GM19043 (cell line): ENCODE results near the gene CFAP77.

Experiments used
- ATAC-seq: cut with Tn5 transposase; IDR thresholded peaks from one replicate; pipeline ENCODE4 v1.9.1; 2021; ENCODE audit warnings: low read depth; ENCODE audit not compliant: unreplicated experiment

CFAP77 gene

DNA sequence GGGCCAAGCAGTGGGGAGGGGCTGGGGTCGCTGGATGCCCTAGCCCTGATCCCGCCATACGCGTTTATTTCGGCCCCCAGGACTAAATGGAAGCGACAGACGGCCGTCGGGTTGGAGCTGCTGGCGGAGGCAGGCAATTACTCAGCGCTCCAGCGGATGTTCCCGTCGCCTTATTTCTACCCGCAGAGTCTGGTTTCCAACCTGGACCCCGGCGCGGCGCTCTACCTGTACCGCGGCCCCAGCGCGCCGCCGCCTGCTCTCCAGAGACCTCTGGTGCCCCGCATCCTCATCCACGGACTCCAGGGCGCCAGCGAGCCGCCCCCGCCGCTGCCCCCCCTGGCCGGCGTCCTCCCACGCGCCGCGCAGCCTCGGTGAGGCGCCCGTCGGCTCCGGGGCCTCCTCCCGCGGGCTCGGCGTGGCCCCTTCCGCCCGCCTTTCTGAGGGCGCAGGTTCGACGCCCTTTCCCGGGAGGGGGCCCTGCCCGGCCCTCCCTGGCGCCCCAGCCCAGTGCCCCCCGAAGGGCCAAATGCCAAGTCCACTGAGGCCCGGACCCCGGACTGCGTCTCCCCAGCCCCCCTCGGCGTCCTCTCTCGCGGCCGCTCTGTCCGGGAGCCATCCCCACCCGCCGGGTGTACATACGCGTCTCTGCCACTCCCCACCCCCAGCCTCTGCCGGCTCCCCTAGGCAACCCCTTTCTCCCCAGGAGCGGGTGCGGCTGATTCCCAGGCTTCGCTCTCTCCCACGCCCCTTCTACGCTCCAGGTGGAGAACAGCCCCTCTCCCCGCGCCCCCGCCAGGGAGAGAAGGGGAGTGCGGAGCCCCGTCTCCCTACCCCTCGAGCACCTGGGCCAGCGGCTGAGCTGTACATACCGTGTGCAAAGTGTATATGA is 179.4 kb downstream of the CFAP77 start:
- ATAC-seq: no peak

DNA sequence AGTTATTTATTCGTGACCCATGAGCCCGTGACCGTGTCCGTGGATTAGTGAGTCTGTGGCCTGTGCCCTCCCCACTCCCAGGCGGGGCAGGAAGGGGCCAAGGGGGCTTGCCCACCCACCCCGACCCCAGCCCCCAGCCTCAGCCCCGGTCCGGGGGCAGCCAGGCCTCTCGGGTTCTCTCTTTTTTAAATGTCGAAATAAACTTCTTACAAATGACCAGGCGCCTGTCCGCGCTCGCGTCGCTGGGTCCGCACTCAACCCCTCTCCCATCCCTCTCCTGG is 180.0 kb downstream of the CFAP77 start:
- ATAC-seq: no peak

DNA sequence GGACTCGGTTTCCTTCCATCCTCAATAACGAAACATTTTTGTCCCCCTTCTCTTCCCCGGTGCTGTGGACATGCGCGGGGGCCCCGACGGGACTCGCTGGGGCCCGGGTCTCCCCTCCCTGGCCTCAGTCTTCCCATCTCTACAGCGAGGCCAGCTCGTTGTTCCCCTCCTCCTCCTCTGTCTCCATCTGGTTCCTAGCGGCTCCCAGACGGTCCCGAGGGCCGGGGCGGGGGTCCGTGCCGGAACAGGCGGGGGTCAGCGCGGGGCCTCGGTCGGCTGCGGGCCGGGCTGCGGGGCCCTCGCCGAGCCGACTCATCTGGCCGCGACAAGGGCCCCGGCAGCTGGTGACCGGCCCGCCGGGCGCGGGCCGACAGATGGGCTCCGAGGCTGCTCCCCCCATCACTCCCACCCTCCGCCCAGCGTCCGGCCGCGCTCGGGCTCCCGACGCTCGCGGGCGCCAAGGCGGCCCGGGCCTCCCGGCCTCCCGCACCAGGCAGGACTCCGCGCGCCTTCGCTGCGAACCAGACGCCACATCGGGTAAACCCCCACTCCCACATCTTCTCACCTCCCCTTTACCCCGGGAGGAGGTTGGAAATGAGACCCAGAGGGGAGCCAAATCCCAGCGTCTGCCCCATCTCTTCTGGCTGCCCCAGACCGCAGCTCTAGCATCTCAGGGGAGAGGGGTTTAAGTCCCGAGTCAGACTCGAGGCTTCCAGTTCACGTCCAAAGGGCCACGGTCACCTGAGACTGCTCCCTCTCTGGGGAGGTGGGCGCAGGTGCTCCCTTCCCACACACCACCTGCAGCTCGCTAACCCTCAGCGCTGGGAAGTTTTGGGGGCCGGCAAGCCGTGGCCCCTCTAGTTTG is 180.5 kb downstream of the CFAP77 start:
- no peak for ATAC-seq

DNA sequence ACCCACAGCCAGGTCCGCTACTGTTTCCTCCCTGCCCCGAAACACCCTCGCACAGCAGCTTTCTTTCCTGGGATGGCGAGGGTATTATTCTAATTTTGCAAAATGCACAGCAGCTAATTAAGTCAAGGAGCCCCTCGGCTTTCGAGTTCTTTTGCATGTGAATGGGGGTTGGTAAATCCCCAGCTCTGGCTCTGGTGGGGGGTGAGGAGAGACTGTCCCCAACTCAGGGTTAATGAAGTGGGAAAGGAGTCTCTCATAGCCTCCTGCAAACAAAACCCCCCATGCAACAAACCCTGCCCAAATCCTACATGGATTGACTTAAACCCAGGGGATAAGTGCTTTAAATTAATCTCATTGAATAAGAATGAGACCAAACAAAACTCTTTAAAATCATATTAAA is 181.2 kb downstream of the CFAP77 start:
- no peak for ATAC-seq

DNA sequence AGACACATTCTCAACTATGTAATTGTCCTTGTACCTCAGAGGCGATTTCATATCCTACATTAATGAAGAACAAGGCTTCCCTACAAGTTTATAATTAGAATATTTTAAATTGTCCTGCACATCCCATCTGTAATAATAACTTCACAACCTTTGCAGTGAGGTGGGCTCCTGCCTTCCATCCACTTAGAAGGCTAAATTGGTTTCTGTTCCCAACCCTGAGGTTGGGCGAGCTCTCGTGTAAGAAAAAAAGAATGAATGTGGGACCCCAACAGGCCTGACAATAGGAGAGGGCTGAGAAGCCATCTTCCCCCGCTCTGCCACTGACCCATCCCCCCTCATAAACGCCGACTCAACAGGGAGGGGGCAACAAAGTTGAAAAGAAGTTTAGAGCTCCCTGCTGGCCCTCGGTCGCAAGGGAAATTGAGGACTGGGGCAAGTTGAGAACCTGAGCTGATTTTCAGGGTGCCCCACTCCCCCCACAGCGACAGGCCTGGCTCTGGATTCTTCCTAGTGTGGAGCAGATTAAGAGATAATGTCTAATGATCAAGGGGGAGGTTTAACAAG is 181.8 kb downstream of the CFAP77 start:
- ATAC-seq: no peak

DNA sequence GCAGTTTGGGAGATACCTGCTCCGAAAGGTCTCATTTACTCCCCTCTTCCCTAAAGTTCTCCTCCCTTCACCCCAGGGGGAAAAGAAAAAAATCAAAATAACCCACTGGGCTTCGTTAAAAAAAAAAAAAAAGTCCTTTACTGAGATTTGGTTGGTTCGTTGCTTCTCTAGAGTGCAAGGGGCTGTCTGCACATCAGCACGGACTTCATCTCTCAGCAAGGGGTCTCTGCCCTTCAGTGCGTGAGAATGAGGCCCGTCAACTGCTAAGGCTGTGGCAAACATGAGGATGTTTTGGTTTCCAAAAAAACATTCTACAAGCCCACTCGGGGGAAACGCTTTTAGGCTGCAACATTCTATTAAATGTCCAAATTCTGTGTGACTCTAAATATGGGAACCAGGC is 182.4 kb downstream of the CFAP77 start:
- ATAC-seq: no peak

DNA sequence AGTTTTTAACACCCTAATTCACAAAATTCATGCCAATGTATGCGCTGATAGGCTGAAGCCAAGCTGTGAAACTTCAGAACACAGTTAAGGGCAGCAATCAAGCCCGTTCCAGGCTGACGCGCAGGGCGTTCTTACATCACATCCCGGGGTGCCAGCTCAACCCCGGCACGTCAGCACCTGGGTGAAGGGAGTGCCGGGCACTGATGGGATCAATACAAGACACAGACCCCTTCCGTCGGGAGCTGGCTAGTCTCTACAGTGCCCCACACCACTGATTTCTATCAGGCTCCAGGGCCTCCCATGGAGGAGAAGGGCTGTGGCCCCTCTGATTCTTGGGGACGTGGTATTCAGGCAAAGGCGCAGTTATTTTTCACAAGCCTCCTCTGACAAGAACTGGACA is 184.4 kb downstream of the CFAP77 start:
- ATAC-seq: no peak

DNA sequence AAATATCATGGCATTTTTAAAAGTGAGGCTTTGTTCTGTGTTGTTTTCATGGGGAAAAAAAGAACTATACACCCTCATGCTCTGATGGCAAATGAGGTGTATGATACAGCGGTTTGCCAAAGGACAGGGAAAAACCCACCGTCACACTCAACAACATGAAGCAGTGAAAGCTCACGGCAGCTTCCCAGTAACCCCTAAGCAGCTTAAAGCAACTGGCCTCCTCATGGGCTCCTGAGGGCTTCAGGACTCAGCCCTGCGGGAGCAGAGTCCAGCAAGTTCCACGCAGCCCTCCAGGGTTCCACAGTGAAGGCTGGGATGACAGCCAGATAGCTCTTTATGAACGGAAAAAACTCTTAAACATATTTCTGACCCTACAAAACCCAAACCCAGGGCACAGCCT is 185.3 kb downstream of the CFAP77 start:
- ATAC-seq: no peak

DNA sequence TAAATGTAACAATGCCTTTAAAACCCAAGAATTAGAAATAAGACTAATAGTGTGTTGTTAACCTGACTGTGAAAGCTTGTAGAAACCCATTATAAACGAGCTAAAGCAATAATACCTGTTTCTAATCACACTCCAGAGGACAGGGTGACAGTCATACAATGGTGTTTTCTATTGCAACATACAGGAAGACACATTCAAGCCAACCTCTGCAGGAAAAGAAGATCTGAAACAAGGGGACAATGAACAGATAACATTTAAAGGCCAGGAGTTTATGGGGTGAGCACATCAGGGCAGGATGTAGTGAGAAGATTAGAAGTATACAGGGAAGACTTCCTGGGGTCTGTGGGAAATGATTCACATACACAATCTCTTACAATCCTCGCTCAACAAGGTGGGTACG is 186.2 kb downstream of the CFAP77 start:
- ATAC-seq: no peak

DNA sequence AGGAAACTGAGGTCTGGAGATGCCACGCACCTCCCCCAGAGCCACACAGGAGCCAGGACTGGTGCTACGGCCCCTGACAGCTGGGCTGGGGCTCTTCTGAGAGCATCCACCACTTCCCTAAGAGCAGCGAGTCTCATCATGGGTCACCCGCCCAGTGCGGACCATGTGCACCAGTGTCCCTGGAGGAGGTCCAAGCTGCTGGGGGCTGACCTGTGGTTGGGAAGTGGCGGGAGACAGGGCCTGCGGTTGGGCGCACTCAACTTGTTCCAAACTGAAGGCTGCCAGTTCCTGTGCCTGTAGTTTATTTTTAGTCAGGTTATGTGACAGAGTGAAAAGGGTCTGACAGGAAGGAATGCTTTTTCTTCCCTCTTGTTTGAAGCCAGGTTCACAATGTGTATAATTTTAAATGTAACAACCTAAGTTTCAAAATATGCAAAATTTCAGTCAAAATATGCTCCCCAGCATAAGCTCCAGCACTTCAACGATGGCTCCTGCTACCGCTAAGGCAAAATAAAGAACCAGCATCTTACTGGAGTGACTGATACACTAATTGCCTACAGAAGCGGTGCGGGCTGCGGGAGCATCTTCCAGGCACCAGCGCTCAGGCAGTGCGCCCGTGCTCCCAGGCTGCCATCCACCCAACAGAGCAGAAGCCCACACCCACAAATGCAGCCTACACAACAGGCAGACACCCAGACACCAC is 187.2 kb downstream of the CFAP77 start:
- no peak for ATAC-seq

DNA sequence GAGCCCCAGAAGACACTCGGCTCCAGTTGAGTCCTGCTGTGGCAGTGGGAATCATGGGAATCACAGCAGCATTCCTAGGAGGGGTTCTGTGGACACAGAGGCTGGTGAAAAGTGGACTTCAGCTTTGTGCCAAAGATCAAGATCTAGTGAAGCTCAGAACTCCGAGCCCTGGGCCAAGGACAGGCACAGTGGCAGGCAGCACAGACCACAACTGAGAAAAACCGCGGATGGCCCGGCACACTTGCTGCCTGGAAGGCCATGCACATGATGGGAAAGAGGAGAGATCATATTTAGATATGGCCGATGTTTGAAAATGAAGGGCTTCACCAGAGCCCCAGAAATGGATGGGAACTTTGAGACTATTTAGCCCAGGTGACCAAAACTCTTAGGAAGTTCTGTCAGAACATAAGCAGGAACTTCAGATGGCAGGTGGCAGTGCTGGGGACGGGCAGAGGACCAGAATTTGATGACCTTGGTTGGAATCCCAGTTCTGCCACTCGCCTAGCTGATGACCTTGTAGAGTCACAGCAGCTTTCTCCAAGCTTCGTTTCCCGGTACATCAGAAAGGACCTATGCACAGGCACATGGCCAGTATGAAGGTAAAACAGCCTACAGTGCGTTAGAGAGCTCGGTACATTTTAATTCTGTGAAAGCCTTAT is 190.4 kb downstream of the CFAP77 start:
- ATAC-seq: no peak

DNA sequence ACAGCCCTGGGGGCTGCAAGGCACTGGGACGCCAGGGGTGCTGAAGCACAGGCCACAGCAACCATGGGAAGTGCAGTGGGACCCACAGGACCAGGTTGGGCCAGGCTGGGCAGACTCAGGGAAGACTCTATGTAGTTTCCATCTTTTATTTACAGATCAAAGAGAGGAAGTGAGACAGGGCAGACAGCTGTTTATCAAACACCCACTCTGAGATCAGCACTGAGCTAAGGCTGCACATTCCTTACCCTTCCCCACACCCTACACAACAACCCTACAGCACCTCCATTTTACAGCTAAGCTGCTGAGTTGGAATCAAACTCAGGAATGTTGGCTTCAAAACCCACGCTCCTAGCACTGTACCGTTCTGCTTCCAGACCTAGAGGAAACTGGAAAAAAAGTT is 192.2 kb downstream of the CFAP77 start:
- no peak for ATAC-seq

DNA sequence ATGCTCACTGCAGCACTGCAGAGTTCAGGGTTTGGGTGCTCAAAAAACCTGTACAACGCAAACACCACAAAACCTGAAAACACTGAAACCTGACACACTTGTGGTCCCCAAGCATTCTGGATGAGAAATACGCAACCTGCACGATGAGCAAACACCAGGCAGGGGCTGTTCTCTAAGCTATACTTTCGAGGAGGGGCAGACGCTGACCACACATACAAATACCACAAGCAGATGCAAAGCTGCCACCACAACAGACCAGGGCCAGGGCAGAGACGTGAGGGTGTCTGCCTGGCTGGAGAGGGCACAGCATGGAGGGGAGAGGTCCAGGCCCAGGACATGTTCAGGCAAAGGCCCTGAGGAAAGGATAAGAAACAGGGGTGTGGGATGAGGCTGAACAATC is 195.4 kb downstream of the CFAP77 start:
- no peak for ATAC-seq

DNA sequence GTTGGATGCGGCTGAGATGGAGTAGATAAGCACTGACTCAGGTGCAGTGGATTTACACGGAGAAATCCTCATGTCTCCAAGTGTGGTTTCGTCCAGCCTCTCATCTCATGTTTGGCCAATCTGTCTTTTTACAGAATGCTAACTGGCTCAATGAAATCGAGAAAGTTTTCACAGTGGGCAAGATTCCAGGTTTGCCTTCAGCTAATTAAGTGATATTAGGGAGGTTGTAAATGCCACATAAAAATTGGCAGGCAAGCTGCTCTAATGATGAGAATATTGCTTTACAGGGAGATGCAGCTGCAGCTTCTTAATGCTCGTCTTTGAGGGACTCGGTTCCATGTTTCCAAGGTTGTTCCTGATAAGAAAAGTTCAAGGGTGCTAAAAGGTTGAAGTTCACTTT is 196.1 kb downstream of the CFAP77 start:
- ATAC-seq: no peak

DNA sequence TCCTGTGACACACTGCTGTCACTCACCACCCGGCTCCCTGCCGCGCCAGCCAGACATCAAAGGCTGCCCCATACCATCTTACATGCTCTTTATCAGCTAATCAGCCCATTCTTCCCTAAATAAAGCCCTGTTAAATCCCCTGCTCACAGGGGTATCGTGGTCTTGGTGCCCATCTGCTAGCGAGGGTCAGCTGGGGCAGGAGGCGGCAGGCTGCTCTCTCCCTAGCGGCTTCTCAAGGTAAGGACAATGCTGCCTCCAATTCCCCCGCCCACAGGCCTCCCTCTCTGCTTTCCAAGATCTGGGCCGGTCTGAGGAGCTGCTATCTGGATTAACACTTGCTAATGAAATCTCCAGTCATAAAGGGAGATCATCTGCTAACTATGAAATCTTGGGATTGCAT is 199.2 kb downstream of the CFAP77 start:
- ATAC-seq: no peak

DNA sequence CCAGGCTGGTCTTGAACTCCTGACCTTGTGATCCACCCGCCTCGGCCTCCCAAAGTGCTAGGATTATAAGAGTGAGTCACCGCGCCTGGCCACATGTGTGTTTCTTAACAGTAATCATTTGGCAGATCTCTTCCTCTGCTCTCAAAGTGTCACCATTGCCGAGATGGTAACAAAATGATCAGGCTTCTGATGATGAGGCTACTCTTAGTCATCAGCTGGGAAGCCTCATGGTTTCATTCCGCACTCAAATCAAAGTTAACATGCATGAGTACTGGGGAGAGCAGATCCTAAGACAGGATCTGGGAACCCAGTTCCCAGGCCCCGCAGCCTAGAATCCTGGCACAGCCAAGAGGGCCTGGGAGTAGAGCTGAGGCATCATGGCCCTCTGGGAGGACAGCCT is 199.8 kb downstream of the CFAP77 start:
- ATAC-seq: no peak

DNA sequence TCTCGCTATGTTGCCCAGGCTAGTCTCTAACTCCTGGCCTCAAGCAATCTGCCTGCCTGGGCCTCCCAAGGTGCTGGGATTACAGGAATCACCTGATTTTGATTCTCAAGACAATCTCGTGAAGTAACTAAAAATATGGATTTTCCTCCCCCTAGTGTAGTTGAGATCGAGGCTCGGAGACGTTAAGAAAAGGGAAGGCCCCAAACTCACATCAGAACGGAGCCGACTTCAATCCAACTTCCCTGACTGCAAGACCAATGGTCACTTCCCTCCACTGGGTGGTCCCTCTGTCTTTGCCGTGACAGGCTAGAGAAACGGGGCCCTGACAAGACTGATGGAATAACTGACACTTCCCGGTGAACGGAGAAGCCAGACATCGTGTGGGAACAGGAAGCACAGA is 200.7 kb downstream of the CFAP77 start:
- ATAC-seq: no peak

DNA sequence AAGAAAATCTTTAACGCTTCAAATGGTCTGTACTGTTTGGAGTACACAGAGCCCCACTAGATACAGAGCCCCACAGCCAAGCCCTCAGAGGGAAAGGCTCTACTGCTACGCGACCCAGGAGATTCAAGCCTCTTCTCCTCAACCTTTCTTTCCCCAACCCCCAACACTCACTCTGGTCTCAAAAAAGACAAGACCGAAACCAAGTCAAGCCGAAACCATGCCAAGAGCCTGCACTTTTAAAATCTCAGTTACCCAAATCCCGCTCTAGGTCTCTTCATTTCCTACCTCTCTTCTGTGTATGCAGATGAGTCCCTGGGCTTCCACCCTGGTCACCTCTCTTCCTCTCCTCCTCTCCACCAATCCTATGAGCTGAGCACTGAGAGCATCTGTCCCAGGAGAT is 204.3 kb downstream of the CFAP77 start:
- ATAC-seq: no peak

DNA sequence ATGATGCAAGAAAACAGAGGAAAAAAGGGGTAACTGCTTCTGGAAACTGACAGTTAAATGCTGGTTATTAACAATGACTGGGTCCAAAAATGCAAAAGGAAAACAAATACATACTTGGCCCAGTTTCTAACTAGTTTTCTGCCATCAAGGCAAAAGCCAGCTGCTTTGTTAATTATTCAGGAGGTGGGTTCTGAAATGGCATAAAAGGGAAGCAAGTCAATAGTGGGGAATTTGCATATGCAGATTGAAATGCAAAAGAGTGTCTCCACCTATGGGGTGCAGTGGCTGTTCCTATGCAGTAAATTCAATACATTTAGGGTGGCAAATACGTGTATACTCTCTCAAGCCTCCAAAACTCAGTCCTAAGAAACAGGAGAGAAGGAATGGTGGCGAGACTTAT is 205.8 kb downstream of the CFAP77 start:
- ATAC-seq: no peak

DNA sequence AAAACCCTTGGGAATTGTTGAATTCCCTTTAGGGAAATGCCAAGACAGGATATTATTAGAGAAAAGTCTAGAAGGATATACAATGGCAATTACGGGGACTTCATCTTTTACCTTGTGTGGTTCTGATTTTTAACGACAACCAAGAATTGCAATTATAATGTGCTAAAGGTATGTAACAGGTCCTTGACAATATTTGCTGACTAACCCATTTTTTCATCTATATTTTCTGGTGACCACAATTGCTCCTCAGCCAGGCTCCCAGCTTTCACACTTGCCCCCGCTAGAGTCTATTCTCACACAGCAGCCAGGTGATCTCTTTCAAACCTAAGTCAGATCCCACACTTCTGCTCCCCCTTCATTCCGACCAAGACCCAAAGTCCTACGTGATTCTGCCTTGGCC is 206.7 kb downstream of the CFAP77 start:
- no peak for ATAC-seq

DNA sequence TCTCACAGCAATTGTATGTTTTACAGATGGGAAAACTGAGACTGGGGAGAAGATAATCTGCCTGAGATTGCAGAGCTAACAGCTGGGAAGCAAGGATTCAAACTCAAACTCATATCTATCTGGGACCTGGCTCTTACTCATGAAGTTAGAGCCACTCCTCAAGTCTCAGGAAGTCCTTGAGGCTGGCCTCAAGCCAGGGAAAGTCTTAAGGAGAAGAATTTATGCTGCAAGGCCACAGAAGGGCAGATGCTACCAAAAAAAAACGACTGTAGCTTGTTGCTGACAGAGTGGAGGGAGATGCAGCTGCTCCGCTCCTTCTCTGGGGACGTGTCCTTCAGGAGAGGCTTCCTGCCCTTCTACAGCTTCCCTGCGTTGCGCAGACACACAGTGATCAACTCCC is 212.1 kb downstream of the CFAP77 start:
- ATAC-seq: no peak
